HFFc6 (cell line): ENCODE measurements around the gene CCDC148. TPM values are rescaled to one million over a fixed set of nuclear protein-coding genes. Genes with fewer than 3 reads are reported as not detected.
A peak's percentile ranks its signal among the peaks of the same experiment; 100 is the strongest.

ENCODE experiments used
- DNase-seq: peaks from one replicate; pipeline ENCODE4 v3.0.0-alpha.2; 2018
- H3K27ac Mint-ChIP-seq: 2 replicates; pipeline ENCODE4 v1.8.0; 2020; ENCODE audit warnings: mild to moderate bottlenecking, mixed read lengths
- H3K27me3 Mint-ChIP-seq: 2 replicates; pipeline ENCODE4 v1.8.0; 2021; ENCODE audit warnings: mild to moderate bottlenecking, moderate library complexity, mixed read lengths; ENCODE audit not compliant: insufficient read depth
- H3K36me3 Mint-ChIP-seq: 2 replicates; pipeline ENCODE4 v1.8.0; 2021; ENCODE audit warnings: low read depth, mixed read lengths
- H3K4me1 Mint-ChIP-seq: 2 replicates; pipeline ENCODE4 v1.8.0; 2020; ENCODE audit warnings: low read depth, mixed read lengths
- H3K4me3 Mint-ChIP-seq: 2 replicates; pipeline ENCODE4 v1.8.0; 2020; ENCODE audit warnings: mild to moderate bottlenecking, moderate library complexity, mixed read lengths
- H3K9me3 Mint-ChIP-seq: 2 replicates; pipeline ENCODE4 v1.8.0; 2020; ENCODE audit warnings: mild to moderate bottlenecking, mixed read lengths
- total RNA-seq, 6 experiments: library from RNA; stranded (reverse); fragmentation: NEBNext Ultra II Directional; extraction: Animal tissue kit (Norgen Biotek cat#: 25700); gene quantifications; 2 replicates in 1 of 6; 3 replicates in 5 of 6; pipeline ENCODE4 v1.2.3, GENCODE V29; 2021
- TF ChIP-seq, protein P1 (sequence below): fragments of 200-600 bp; sonication (generic); IDR thresholded peaks from 2 replicates; pipeline ENCODE4 v1.5.0; 2021; ENCODE audit warnings: antibody characterized with exemption, mild to moderate bottlenecking

Gene CCDC148
- total RNA-seq, 6 experiments from 2014 or later: 0.66 to 1.3 (median 0.84) TPM

DNA sequence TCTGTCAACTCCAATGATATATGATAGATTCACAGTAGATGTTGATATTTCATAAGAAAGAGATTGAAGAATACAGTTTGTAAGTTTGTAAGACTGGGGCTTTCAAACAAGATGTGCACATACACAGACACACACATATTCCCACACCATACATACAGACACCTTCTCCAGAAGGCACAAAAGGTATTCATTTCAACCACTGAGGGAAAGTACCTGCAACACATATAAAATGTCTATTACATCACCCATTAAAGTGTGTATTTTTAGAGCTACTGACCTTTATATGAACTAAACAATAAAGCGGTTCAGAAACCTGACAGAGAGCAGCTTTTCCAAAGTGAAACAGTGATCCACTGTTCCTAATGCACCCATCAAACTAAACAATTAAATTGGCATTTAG lies 53.3 kb downstream of the CCDC148 start:
- DNase-seq: no peak
- H3K27ac Mint-ChIP-seq: no peak overlapping the region
- TF ChIP-seq, protein P1, sequence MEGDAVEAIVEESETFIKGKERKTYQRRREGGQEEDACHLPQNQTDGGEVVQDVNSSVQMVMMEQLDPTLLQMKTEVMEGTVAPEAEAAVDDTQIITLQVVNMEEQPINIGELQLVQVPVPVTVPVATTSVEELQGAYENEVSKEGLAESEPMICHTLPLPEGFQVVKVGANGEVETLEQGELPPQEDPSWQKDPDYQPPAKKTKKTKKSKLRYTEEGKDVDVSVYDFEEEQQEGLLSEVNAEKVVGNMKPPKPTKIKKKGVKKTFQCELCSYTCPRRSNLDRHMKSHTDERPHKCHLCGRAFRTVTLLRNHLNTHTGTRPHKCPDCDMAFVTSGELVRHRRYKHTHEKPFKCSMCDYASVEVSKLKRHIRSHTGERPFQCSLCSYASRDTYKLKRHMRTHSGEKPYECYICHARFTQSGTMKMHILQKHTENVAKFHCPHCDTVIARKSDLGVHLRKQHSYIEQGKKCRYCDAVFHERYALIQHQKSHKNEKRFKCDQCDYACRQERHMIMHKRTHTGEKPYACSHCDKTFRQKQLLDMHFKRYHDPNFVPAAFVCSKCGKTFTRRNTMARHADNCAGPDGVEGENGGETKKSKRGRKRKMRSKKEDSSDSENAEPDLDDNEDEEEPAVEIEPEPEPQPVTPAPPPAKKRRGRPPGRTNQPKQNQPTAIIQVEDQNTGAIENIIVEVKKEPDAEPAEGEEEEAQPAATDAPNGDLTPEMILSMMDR: no peak
- no peak overlapping the region for H3K4me3 Mint-ChIP-seq
- H3K9me3 Mint-ChIP-seq: peaks cover 7% of the 10 kb centered on the region
- H3K4me1 Mint-ChIP-seq: peaks cover 16% of the 10 kb centered on the region; the same call in 1 of the 2 replicates
- H3K27me3 Mint-ChIP-seq: peaks cover 4% of the 10 kb centered on the region; the same call in 1 of the 2 replicates
- peaks cover 7% of the 10 kb centered on the region; the same call in 1 of the 2 replicates for H3K36me3 Mint-ChIP-seq

DNA sequence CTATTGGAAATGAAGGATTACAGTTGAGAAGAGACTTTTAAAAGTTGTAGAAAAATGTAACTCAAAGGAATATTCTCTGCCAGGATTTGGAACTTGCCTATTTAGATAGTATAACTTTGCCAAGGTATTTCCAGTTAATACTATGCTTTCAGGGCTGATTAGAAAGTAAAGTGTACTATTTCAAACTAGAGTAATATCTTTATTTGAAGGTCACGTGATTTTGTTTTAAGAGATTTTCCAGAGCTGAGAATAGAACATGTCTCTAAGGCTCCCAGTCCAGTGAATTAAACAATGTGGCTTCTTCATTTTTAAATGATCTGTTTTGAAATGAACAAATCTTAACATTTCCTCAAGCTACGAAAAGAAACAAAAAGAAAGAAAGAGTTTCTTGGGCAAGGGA lies 53.9 kb downstream of the CCDC148 start:
- TF ChIP-seq, protein P1: no peak
- Mint-ChIP-seq H3K4me3 (no peak overlapping the region), H3K4me1 (peaks cover 16% of the 10 kb centered on the region; the same call in 1 of the 2 replicates), H3K27ac (no peak overlapping the region), H3K9me3 (peaks cover 7% of the 10 kb centered on the region), H3K27me3 (peaks cover 4% of the 10 kb centered on the region; the same call in 1 of the 2 replicates), H3K36me3 (peaks cover 7% of the 10 kb centered on the region; the same call in 1 of the 2 replicates)
- no peak for DNase-seq

DNA sequence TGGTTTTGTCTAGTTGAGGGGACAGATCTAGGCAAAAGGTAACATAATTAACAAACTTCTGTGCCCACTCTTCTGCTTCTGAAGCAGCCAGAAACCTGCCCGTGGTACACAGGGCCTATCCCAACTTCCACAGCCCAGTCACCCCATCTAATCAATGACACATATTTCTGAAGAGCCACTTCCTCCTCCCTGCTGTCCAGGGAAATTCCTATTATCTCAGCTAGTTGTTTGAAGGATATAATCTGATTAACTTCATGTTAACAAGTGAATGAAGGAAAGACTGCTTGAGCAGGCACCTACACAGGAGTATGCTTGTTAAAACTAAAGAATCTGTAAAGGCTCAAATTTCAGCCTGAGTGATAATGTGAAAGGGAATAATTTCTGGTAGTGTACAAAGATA lies 61.4 kb downstream of the CCDC148 start:
- Mint-ChIP-seq H3K27me3 (peaks cover 7% of the 10 kb centered on the region; the same call in 1 of the 2 replicates), H3K4me3 (peak overlapping the region; percentile 36; the same call in 1 of the 2 replicates), H3K27ac (0 out of 2 replicates have a peak overlapping the region, but pooled peaks have one; percentile 1), H3K36me3 (peaks cover 6% of the 10 kb centered on the region; the same call in 1 of the 2 replicates), H3K9me3 (peaks cover 7% of the 10 kb centered on the region), H3K4me1 (peaks cover 28% of the 10 kb centered on the region)
- TF ChIP-seq, protein P1: no peak
- no peak for DNase-seq

DNA sequence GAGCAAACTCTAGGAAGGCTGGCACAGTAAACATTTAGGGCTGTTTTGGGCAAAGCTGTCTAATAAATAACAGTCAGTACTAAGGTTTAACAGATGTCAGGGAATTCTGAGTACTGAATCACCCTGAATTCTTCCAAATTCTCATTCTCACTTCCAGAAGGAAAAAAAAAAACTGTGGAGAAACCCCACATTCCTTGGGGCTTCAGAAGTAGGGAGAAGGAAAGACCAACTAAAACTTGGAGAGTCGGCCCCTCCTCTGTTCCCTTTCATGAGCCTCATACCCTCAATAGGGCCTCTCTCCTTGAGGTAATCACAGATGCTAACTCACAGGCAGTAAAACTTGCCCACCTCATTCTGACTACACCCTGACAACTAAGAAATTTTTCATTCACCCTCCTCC lies 62.1 kb downstream of the CCDC148 start:
- peak overlapping the region; percentile 53 for H3K27ac Mint-ChIP-seq

DNA sequence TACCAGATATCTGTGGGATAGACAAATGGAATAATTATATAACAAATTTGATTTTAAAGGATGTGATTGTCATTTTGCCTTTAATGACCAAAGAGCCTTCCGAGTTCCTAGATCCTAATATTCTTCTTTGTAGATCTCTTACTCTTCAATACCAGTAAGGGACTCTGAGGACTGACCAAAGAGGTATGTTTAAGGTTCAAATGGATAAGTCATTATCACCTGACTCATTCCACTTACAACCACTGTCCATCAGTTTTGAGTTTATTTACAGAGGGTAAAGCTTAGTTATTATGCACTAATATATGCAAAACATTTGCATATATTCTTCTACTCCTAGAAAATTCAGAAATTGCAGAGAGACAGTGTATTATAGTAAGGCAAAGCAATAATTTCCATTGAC lies 62.7 kb downstream of the CCDC148 start:
- DNase-seq: no peak
- H3K4me3 Mint-ChIP-seq: no peak overlapping the region
- H3K27me3 Mint-ChIP-seq: peaks cover 2% of the 10 kb centered on the region; the same call in 1 of the 2 replicates
- H3K9me3 Mint-ChIP-seq: no peaks in the 10 kb centered on the region
- H3K36me3 Mint-ChIP-seq: no peaks in the 10 kb centered on the region
- TF ChIP-seq, protein P1: no peak
- no peak overlapping the region for H3K27ac Mint-ChIP-seq
- H3K4me1 Mint-ChIP-seq: peaks cover 28% of the 10 kb centered on the region

More for the DNA sequence above, 62.1 kb downstream of the CCDC148 start:
- H3K9me3 Mint-ChIP-seq: peaks cover under 1% of the 10 kb centered on the region; the same call in 1 of the 2 replicates
- TF ChIP-seq, protein P1: no peak
- peaks cover 28% of the 10 kb centered on the region for H3K4me1 Mint-ChIP-seq
- no peaks in the 10 kb centered on the region for H3K36me3 Mint-ChIP-seq
- H3K4me3 Mint-ChIP-seq: no peak overlapping the region; the same call in 1 of the 2 replicates
- no peak for DNase-seq
- peaks cover 3% of the 10 kb centered on the region; the same call in 1 of the 2 replicates for H3K27me3 Mint-ChIP-seq
